AG04450 (cell line): Measurements from ENCODE around the gene KIF6. TPM values are rescaled to one million over a fixed set of nuclear protein-coding genes. Genes with fewer than 3 reads are reported as not detected.

Experiments
- CTCF ChIA-PET: fragments of 300-600, 350-600 bp; formaldehyde crosslinking; extraction: SDS; loops from one replicate; lab custom pipeline; 2022; ENCODE audit warnings: antibody characterized with exemption, inconsistent platforms; lab: Charles Lee
- POLR2A ChIA-PET: fragments of 350-600 bp; formaldehyde crosslinking; extraction: SDS; loops from one replicate; lab custom pipeline; 2021; ENCODE audit warnings: antibody characterized with exemption, inconsistent platforms; lab: Yijun Ruan, JAX
- DNase-seq: peaks from one replicate; pipeline ENCODE4 v3.0.0-alpha.2; 2011; ENCODE audit warnings: low read depth, low spot score
- H3K27ac ChIP-seq: one replicate; pipeline ENCODE4 v1.5.1; 2012; ENCODE audit warnings: low read depth, low read length, control low read depth
- H3K27me3 ChIP-seq: one replicate; pipeline ENCODE4 v1.6.0; 2012; ENCODE audit warnings: low read length; ENCODE audit not compliant: control insufficient read depth, insufficient read depth
- H3K4me3 ChIP-seq: 2 replicates; pipeline ENCODE4 v1.5.1; 2011; ENCODE audit warnings: mild to moderate bottlenecking, low read depth, low read length, control low read depth
- H3K9me3 ChIP-seq: 2 replicates; pipeline ENCODE4 v1.5.1; 2012; ENCODE audit warnings: low read length; ENCODE audit not compliant: control insufficient read depth, insufficient read depth
- polyA plus RNA-seq: library from polyadenylated mRNA; depleted of rRNA; stranded (reverse); fragments of >200 nt; gene quantifications from 2 replicates; pipeline ENCODE4 v1.2.3, GENCODE V29; 2011
- TF ChIP-seq, protein P1 (sequence below): IDR thresholded peaks from 2 replicates; pipeline ENCODE4 v1.5.1; 2011; ENCODE audit warnings: low read depth, low read length, control low read depth, inconsistent platforms

The KIF6 gene
- polyA plus RNA-seq, 1 experiment: 0.02 TPM

GRCh38 chr6:39370390-39370789, 354.8 kb downstream of the KIF6 start:
- TF ChIP-seq, protein P1, sequence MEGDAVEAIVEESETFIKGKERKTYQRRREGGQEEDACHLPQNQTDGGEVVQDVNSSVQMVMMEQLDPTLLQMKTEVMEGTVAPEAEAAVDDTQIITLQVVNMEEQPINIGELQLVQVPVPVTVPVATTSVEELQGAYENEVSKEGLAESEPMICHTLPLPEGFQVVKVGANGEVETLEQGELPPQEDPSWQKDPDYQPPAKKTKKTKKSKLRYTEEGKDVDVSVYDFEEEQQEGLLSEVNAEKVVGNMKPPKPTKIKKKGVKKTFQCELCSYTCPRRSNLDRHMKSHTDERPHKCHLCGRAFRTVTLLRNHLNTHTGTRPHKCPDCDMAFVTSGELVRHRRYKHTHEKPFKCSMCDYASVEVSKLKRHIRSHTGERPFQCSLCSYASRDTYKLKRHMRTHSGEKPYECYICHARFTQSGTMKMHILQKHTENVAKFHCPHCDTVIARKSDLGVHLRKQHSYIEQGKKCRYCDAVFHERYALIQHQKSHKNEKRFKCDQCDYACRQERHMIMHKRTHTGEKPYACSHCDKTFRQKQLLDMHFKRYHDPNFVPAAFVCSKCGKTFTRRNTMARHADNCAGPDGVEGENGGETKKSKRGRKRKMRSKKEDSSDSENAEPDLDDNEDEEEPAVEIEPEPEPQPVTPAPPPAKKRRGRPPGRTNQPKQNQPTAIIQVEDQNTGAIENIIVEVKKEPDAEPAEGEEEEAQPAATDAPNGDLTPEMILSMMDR: no peak
- H3K4me3 ChIP-seq: no peak overlapping the region
- no peak overlapping the region for H3K27ac ChIP-seq
- no peaks in the 10 kb centered on the region for H3K9me3 ChIP-seq
- H3K27me3 ChIP-seq: no peaks in the 10 kb centered on the region
- POLR2A ChIA-PET: no interaction called here
- CTCF ChIA-PET: no interaction called here
- DNase-seq: no peak

- Histone ChIP-seq H3K9me3 (no peaks in the 10 kb centered on the region), H3K27me3 (no peaks in the 10 kb centered on the region), H3K4me3 (no peak overlapping the region), H3K27ac (no peak overlapping the region)
- TF ChIP-seq, protein P1: 0 out of 2 replicates have a peak, but pooled peaks have one; percentile 3
- no peak for DNase-seq
- ChIA-PET POLR2A (no interaction called here), CTCF (no interaction called here)
Measured at GRCh38 chr6:39369987-39370386, 355.2 kb downstream of the KIF6 start.

GRCh38 chr6:39367700-39368099, 357.5 kb downstream of the KIF6 start:
- Histone ChIP-seq H3K9me3 (no peaks in the 10 kb centered on the region), H3K27me3 (no peaks in the 10 kb centered on the region), H3K27ac (no peak overlapping the region), H3K4me3 (no peak overlapping the region)
- ChIA-PET POLR2A (no interaction called here), CTCF (interaction anchor here (0.5 kb wide), 1 partner anchor 601 kb away, joined by 3 read pairs; no protein-coding TSS in a partner anchor)
- TF ChIP-seq, protein P1: no peak
- DNase-seq: no peak

GRCh38 chr6:39366931-39367618, 358.1 kb downstream of the KIF6 start:
- DNase-seq: no peak
- ChIA-PET CTCF (no interaction called here), POLR2A (no interaction called here)
- TF ChIP-seq, protein P1: no peak
- H3K9me3 ChIP-seq: no peaks in the 10 kb centered on the region
- H3K4me3 ChIP-seq: no peak overlapping the region
- H3K27ac ChIP-seq: no peak overlapping the region
- no peaks in the 10 kb centered on the region for H3K27me3 ChIP-seq

DNA sequence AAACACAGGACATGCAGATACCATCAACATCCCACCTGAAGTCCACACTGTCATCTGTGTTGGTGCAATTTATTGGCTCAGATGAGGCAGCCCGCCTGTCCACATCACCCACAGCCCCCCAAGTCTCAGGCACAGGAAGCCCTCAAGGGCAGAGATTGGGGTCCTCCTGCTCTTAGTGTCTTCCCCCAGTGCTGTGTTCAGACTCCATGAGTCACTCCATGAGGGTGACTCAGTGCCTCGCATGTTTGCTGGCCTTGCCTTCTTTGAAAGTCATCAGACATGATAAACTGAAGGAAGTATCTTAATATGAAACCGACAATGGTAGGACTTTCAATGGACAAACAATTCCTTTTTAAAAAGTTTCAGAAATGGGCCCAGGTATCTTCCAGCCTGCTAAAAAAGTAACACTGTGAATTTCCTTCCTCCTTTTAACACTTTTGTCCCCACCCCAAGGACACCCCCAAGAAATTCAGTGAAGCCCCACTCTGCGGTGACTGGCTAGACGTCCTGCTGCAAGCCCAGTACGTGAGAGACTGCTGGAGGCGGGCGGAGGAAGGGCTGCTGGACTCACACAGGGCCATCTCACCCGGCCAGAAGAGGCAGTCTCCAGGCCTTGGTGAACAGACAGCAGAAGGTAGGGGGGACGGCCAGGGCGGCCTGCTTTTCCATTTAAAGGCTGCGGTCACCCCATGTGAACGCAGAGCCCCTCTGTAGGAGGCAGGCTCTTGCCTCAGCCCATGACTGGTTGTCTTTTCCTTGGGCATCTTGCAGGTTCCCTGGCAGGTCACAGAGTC, 359.7 kb downstream of the KIF6 start:
- TF ChIP-seq, protein P1: no peak
- Histone ChIP-seq H3K9me3 (no peaks in the 10 kb centered on the region), H3K27me3 (no peaks in the 10 kb centered on the region), H3K27ac (no peak overlapping the region), H3K4me3 (no peak overlapping the region)
- no peak for DNase-seq
- ChIA-PET CTCF (interaction anchor here (0.9 to 1.1 kb wide), 2 partner anchors 13 to 1480 kb away, joined by 3 to 4 read pairs; no protein-coding TSS in a partner anchor), POLR2A (no interaction called here)
